NCI-H2081 (cell line): ENCODE results near the gene NCAN.
"Not testable (repeated sequence)": the region's sequence is repeated elsewhere in the genome, so short reads cannot be mapped to it uniquely, and the experiment has no call there.

Experiments used
- DNase-seq, 2 experiments: peaks; one replicate each; lab custom pipeline; 2025; lab: John Stamatoyannopoulos, UW

Gene NCAN

GRCh38 chr19:19211499-19212420, at the start of gene NCAN:
NCAN (plus strand) TSS chr19:19211958; CDS start chr19:19216954, 4,996 bp downstream.
- DNase-seq, result peak in 1 of 2 experiments; percentile 4

GRCh38 chr19:19162495-19162894, 49.3 kb upstream of the NCAN start:
- no peak for DNase-seq

- no peak for DNase-seq
These were observed 46.4 kb upstream of the NCAN start for GRCh38 chr19:19165396-19165795.

GRCh38 chr19:19167612-19168011, 44.1 kb upstream of the NCAN start:
- DNase-seq, result no peak

- no peak for DNase-seq
These were observed 42.3 kb upstream of the NCAN start for GRCh38 chr19:19169236-19170052.

- peak; percentile 79 for DNase-seq
These were observed 41.5 kb upstream of the NCAN start, which contains the start of gene MEF2B for GRCh38 chr19:19170053-19170872. MEF2B (minus strand) TSS chr19:19170263; CDS start chr19:19150735, 19,528 bp downstream.

- DNase-seq, result no peak
These were observed 40.7 kb upstream of the NCAN start for GRCh38 chr19:19170873-19171672.

GRCh38 chr19:19171821-19172532, 39.8 kb upstream of the NCAN start:
- no peak for DNase-seq

GRCh38 chr19:19173243-19173642, 38.5 kb upstream of the NCAN start:
- DNase-seq, result not testable (repeated sequence)

GRCh38 chr19:19176950-19177349, 34.8 kb upstream of the NCAN start:
- no peak for DNase-seq

- no peak for DNase-seq
These were observed 32.0 kb upstream of the NCAN start for GRCh38 chr19:19179548-19180441.

GRCh38 chr19:19181488-19181998, 30.2 kb upstream of the NCAN start:
- DNase-seq, result no peak

- DNase-seq, result peak; percentile 63 to 64
These were observed 25.7 kb upstream of the NCAN start for GRCh38 chr19:19185853-19186740.

GRCh38 chr19:19186742-19187141, 25.0 kb upstream of the NCAN start:
- no peak for DNase-seq

- no peak for DNase-seq
These were observed 20.0 kb upstream of the NCAN start for GRCh38 chr19:19191768-19192077.

- peak; percentile 99 to 100 for DNase-seq
These were observed 19.5 kb upstream of the NCAN start, which contains the start of the genes BORCS8 and RFXANK for GRCh38 chr19:19192078-19192882. BORCS8 (minus strand) TSS chr19:19192152; CDS start chr19:19192117, 35 bp downstream. RFXANK (plus strand) TSS chr19:19192258; CDS start chr19:19193947, 1,689 bp downstream.

- no peak for DNase-seq
These were observed 18.8 kb upstream of the NCAN start for GRCh38 chr19:19192910-19193423.
